Endothelial cell of umbilical vein (primary cell): ENCODE measurements around the gene DCDC2B. TPM values are rescaled to one million over a fixed set of nuclear protein-coding genes. Genes with fewer than 3 reads are reported as not detected.
A peak's percentile ranks its signal among the peaks of the same experiment; 100 is the strongest.

Experiments
- BruUV-seq: library from RNA; stranded (reverse); fragments of 400-500 nt; replicated peaks from 2 replicates; lab custom pipeline; 2021; lab: Mats Ljungman, UMichigan
- CTCF ChIA-PET: fragments of 300-600, 350-600 bp; sonication (Branson Sonifier 250); formaldehyde crosslinking; loops from one replicate; lab custom pipeline; 2021; ENCODE audit warnings: antibody characterized with exemption, inconsistent platforms; lab: Charles Lee
- POLR2A ChIA-PET: fragments of 300-600, 350-600 bp; sonication (Branson Sonifier 250); formaldehyde crosslinking; loops from one replicate; lab custom pipeline; 2021; ENCODE audit warnings: antibody characterized with exemption, inconsistent platforms; lab: Charles Lee
- DNase-seq: peaks from one replicate; pipeline ENCODE4 v3.0.0-alpha.2; 2011; ENCODE audit warnings: low read depth, low spot score
- FAIRE-seq: peaks from 2 replicates; lab custom pipeline; 2011; peaks lifted over from hg19 to GRCh38; lab: Jason Lieb, UNC
- H2AFZ ChIP-seq: 2 replicates; pipeline ENCODE4 v1.6.0; 2012; ENCODE audit warnings: low read depth, low read length, control low read depth, inconsistent platforms
- H3K27ac ChIP-seq: 2 replicates; pipeline ENCODE4 v1.5.1; 2011; ENCODE audit warnings: low read depth, mild to moderate bottlenecking, control low read depth, low read length, moderate library complexity; ENCODE audit not compliant: insufficient read depth
- H3K27me3 ChIP-seq, 2 experiments: 2 replicates each; pipeline versions ENCODE4 v1.6.0 to v1.6.1; 2011; ENCODE audit warnings: low read length in 2 of 2, mixed read lengths in 1 of 2; ENCODE audit not compliant: control insufficient read depth in 2 of 2, insufficient read depth in 2 of 2
- H3K36me3 ChIP-seq, 2 experiments: 2 replicates in 1 of 2; 3 replicates in 1 of 2; pipeline ENCODE4 v1.5.1; 2011; ENCODE audit warnings: low read length in 2 of 2, mild to moderate bottlenecking in 1 of 2, moderate library complexity in 1 of 2; ENCODE audit not compliant: control insufficient read depth in 2 of 2, insufficient read depth in 2 of 2; ENCODE audit errors: extremely low read depth in 1 of 2
- H3K4me1 ChIP-seq: 3 replicates; pipeline ENCODE4 v1.5.1; 2011; ENCODE audit warnings: mild to moderate bottlenecking, low read length; ENCODE audit not compliant: control insufficient read depth, insufficient read depth; ENCODE audit errors: extremely low read depth
- H3K4me2 ChIP-seq: 2 replicates; pipeline ENCODE4 v1.6.1; 2011; ENCODE audit warnings: low read length, control low read depth, mixed read lengths; ENCODE audit not compliant: insufficient read depth
- H3K4me3 ChIP-seq, 3 experiments: fragments of 200-600 bp in 1 of 3; sonication (generic), shearing (Covaris generic) in 1 of 3; replicated peaks in 1 of 3; 2 replicates each; pipeline ENCODE4 v1.5.1; 2011 to 2016; ENCODE audit warnings: control low read depth in 3 of 3, low read length in 3 of 3, mild to moderate bottlenecking in 2 of 3, inconsistent platforms in 1 of 3, low read depth in 1 of 3, moderate library complexity in 1 of 3; ENCODE audit not compliant: insufficient read depth in 1 of 3
- H3K79me2 ChIP-seq: 2 replicates; pipeline ENCODE4 v1.6.0; 2012; ENCODE audit warnings: low read length, inconsistent platforms; ENCODE audit not compliant: control insufficient read depth, insufficient read depth
- H3K9ac ChIP-seq: replicated peaks from 2 replicates; pipeline ENCODE3; 2011; ENCODE audit warnings: low read length, control low read depth; ENCODE audit not compliant: insufficient read depth; ENCODE audit errors: extremely low read depth
- H3K9me1 ChIP-seq: replicated peaks from 3 replicates; pipeline ENCODE4 v1.6.0; 2011; ENCODE audit warnings: mild to moderate bottlenecking, low read length; ENCODE audit not compliant: control insufficient read depth, insufficient read depth; ENCODE audit errors: extremely low read depth
- H3K9me3 ChIP-seq: replicated peaks from 2 replicates; pipeline ENCODE4 v1.5.1; 2012; ENCODE audit warnings: low read length, inconsistent platforms; ENCODE audit not compliant: control insufficient read depth, insufficient read depth
- H4K20me1 ChIP-seq: replicated peaks from 2 replicates; pipeline ENCODE3; 2011; ENCODE audit warnings: mild to moderate bottlenecking, low read length; ENCODE audit not compliant: control insufficient read depth, insufficient read depth; ENCODE audit errors: extremely low read depth
- CTCF ChIP-seq, 2 donors: IDR thresholded peaks; 1 replicate in 1 of 2; 2 replicates in 1 of 2; pipeline ENCODE4 v1.5.1; 2011; ENCODE audit warnings: low read length in 2 of 2, mild to moderate bottlenecking in 2 of 2, moderate library complexity in 2 of 2, control low read depth in 1 of 2, inconsistent platforms in 1 of 2, low read depth in 1 of 2; ENCODE audit not compliant: insufficient read depth in 1 of 2; ENCODE audit errors: extremely low read depth in 1 of 2
- EZH2 ChIP-seq: IDR thresholded peaks from 2 replicates; pipeline ENCODE4 v1.6.1; 2012; ENCODE audit warnings: borderline replicate concordance, low read depth, mild to moderate bottlenecking, moderate library complexity, low read length, inconsistent platforms; ENCODE audit not compliant: severe bottlenecking
- FOS ChIP-seq: IDR thresholded peaks from 2 replicates; pipeline ENCODE4 v1.6.1; 2011; ENCODE audit warnings: mild to moderate bottlenecking, low read length, moderate library complexity, borderline replicate concordance; ENCODE audit not compliant: insufficient read depth
- GATA2 ChIP-seq: IDR thresholded peaks from 2 replicates; pipeline ENCODE4 v1.7.0; 2011; ENCODE audit warnings: low read depth, mild to moderate bottlenecking, moderate library complexity, mixed read lengths, low read length; ENCODE audit not compliant: insufficient read length, insufficient read depth
- JUN ChIP-seq: IDR thresholded peaks from 2 replicates; pipeline ENCODE4 v1.6.1; 2011; ENCODE audit warnings: borderline replicate concordance, low read depth; ENCODE audit not compliant: insufficient read length, insufficient read depth
- MAX ChIP-seq: IDR thresholded peaks from 2 replicates; pipeline ENCODE4 v1.6.1; 2011; ENCODE audit not compliant: insufficient read depth, insufficient read length
- MYC ChIP-seq: IDR thresholded peaks from one replicate; pipeline ENCODE4 v1.6.1; 2011; ENCODE audit warnings: mild to moderate bottlenecking, low read depth, low read length
- POLR2A ChIP-seq: IDR thresholded peaks from 2 replicates; pipeline ENCODE4 v1.6.1; 2012; ENCODE audit warnings: low read depth, mild to moderate bottlenecking, control low read depth, low read length
- POLR2AphosphoS5 ChIP-seq: IDR thresholded peaks from 2 replicates; pipeline ENCODE4 v1.6.1; 2012; ENCODE audit warnings: low read depth, mild to moderate bottlenecking, control low read depth, low read length, moderate library complexity; ENCODE audit not compliant: insufficient read depth
- dilution Hi-C: fragments of 300-500 bp; cut with MboI; formaldehyde crosslinking; loops from one replicate; pipeline ENCODE4 v1.15.0; 2019; ENCODE audit warnings: low sequenced_read_pairs; ENCODE audit not compliant: extremely low pct_ligation_motif_present
- intact Hi-C: fragments of 100-400 bp; cut with micrococcal nuclease; formaldehyde crosslinking; loops from one replicate; pipeline ENCODE4 v1.10.0; 2022
- polyA plus RNA-seq, 4 experiments: library from polyadenylated mRNA; depleted of rRNA in 3 of 4; stranded (reverse) in 3 of 4; unstranded in 1 of 4; fragments of >200 nt; gene quantifications; 2 replicates each; pipeline versions ENCODE4 v1.2.1 to v1.2.3, GENCODE V29; 2011 to 2012; ENCODE audit warnings: missing spikeins in 1 of 4
- total RNA-seq: library from RNA; stranded (reverse); gene quantifications from 2 replicates; pipeline ENCODE4 v1.2.3, GENCODE V29; 2021

Gene DCDC2B
- total and polyA plus RNA-seq, 2 donors (not counting 3 experiments of a cell fraction or from before 2014, with no cell fraction given), result not detected

GRCh38 chr1:32201011-32201855, 7.7 kb upstream of the DCDC2B start:
- peak overlapping the region; percentile 71 for H3K9ac ChIP-seq
- peaks cover 25% of the 10 kb centered on the region for H3K4me1 ChIP-seq
- H4K20me1 ChIP-seq, result no peaks in the 10 kb centered on the region
- no peaks in the 10 kb centered on the region for H3K9me3 ChIP-seq
- BruUV-seq, result no TSS peak
- CTCF ChIA-PET, result interaction anchor here (1.0 to 3.0 kb wide), 6 partner anchors 15 to 213 kb away, joined by 3 to 13 read pairs (median 6); partner anchors contain the start of genes KPNA6 and MARCKSL1
- H2AFZ ChIP-seq, result peak overlapping the region; percentile 79
- peak overlapping the region; percentile 54 for H3K4me2 ChIP-seq
- POLR2A ChIA-PET, result interaction anchor here (0.6 to 0.8 kb wide), 4 partner anchors 9 to 135 kb away, joined by 3 to 6 read pairs (median 3); partner anchors contain the start of genes KPNA6, MARCKSL1 and TMEM39B
- peak; percentile 56 for DNase-seq
- peak overlapping the region; percentile 49 to 60 (median 56) for H3K4me3 ChIP-seq
- no peaks in the 10 kb centered on the region for H3K9me1 ChIP-seq
- intact Hi-C loops (loop anchor here (2.0 kb wide), 1 partner anchor 20 kb away; no protein-coding TSS in a partner anchor), dilution Hi-C loops (no loop called here)
- H3K36me3 ChIP-seq, result peaks cover 5 to 11% of the 10 kb centered on the region in 2 experiments
- peak overlapping the region; percentile 5 for H3K27ac ChIP-seq
- TF ChIP-seq GATA2 (no peak), JUN (no peak), CTCF (IDR thresholded peaks at IDR 0.05; ENCODE audit: extremely low read depth in 1 of 2, insufficient read depth in 1 of 2, low read depth in 1 of 2, low read length in 2 of 2) (no peak), FOS (no peak), POLR2AphosphoS5 (no peak), POLR2A (no peak), EZH2 (no peak), MAX (no peak), MYC (no peak)
- FAIRE-seq, result peak; percentile 84
- H3K79me2 ChIP-seq, result no peaks in the 10 kb centered on the region
- no peaks in the 10 kb centered on the region for H3K27me3 ChIP-seq
